NK-92 (cell line): Measurements from ENCODE around the gene OR2F1.

Source experiments
- DNase-seq: peaks from one replicate; lab custom pipeline; 2025; ENCODE audit not compliant: unreplicated experiment; lab: John Stamatoyannopoulos, UW

OR2F1 gene

GRCh38 chr7:143954544-143954943, at the start of gene OR2F1:
Gene OR2F1, plus strand, starts transcription at chr7:143954844. Its CDS starts 5,127 bp downstream, at chr7:143959971.
- no peak for DNase-seq

- no peak for DNase-seq
Measured at GRCh38 chr7:143905509-143905908, 49.1 kb upstream of the OR2F1 start.

GRCh38 chr7:143906151-143906550, 48.5 kb upstream of the OR2F1 start:
- DNase-seq = no peak

- no peak for DNase-seq
Measured at GRCh38 chr7:143906895-143907294, 47.7 kb upstream of the OR2F1 start.

GRCh38 chr7:143908120-143908519, 46.5 kb upstream of the OR2F1 start:
- no peak for DNase-seq

- DNase-seq = no peak
Measured at GRCh38 chr7:143909863-143910262, 44.8 kb upstream of the OR2F1 start.

GRCh38 chr7:143910473-143911248, 44.0 kb upstream of the OR2F1 start:
- no peak for DNase-seq

- DNase-seq = no peak
Measured at GRCh38 chr7:143913945-143914615, 40.6 kb upstream of the OR2F1 start.

- DNase-seq = no peak
Measured at GRCh38 chr7:143914938-143915652, 39.5 kb upstream of the OR2F1 start.

- DNase-seq = no peak
Measured at GRCh38 chr7:143924851-143925250, 29.8 kb upstream of the OR2F1 start.

- no peak for DNase-seq
Measured at GRCh38 chr7:143929224-143929920, 25.3 kb upstream of the OR2F1 start.

- no peak for DNase-seq
Measured at GRCh38 chr7:143931739-143932138, 22.9 kb upstream of the OR2F1 start.

GRCh38 chr7:143934526-143935325, 19.9 kb upstream of the OR2F1 start, which contains the start of gene OR2F2:
Gene OR2F2, plus strand, starts transcription at chr7:143935233. Its CDS starts 0 bp downstream, at chr7:143935233.
- no peak for DNase-seq

- no peak for DNase-seq
Measured at GRCh38 chr7:143936087-143937009, 18.3 kb upstream of the OR2F1 start.

GRCh38 chr7:143938379-143939243, 16.0 kb upstream of the OR2F1 start:
- no peak for DNase-seq

- DNase-seq = no peak
Measured at GRCh38 chr7:143945423-143945822, 9.2 kb upstream of the OR2F1 start.

- DNase-seq = no peak
Measured at GRCh38 chr7:143947111-143947510, 7.5 kb upstream of the OR2F1 start.

GRCh38 chr7:143948733-143949132, 5.9 kb upstream of the OR2F1 start:
- DNase-seq = no peak
